Measurements from ENCODE around the gene MYZAP.

DNA sequence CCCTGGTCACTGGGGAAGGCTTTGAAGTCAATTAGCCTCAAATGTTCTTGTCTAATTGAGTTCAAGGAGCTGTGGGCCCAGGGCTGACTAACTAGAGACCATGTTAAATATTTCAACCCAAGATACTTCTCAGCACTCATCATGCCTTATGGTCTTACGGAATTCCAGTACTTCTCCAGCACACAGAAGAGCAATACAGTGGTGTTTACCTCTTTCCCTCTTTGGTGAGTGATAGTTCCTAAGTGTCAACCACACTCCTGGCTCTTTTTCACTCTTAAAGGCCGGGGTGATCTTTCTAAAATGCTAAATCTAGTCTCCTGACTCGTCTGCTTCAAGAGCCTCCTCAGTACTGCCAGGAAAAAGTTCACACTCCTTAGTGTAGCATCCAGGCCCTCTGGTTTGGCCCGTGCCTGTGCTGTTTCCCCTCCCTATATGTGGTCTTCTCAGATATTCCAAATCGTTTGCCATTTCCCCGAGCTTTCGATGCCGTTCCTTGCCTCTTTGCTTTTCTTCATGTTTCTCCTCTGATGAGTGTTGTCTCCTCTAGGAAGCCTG is 4.7 kb downstream of the MYZAP start:
- TF ChIP-seq POLR2A (IDR thresholded peaks at IDR 0.05; ENCODE audit: low read depth, low read length) (no peak), RAD21 (IDR thresholded peaks at IDR 0.05; ENCODE audit: low read length) (no peak), NFE2L2 (IDR thresholded peaks at IDR 0.05; ENCODE audit: low read depth, low read length) (no peak), CEBPB (IDR thresholded peaks at IDR 0.05; ENCODE audit: low read depth, low read length) (no peak), MXI1 (IDR thresholded peaks at IDR 0.05; ENCODE audit: borderline replicate concordance, low read depth, low read length) (no peak), CHD1 (IDR thresholded peaks at IDR 0.05; ENCODE audit: low read depth, low read length) (no peak), RCOR1 (IDR thresholded peaks at IDR 0.05; ENCODE audit: insufficient replicate concordance, low read length) (no peak), FOS (IDR thresholded peaks at IDR 0.05; ENCODE audit: low read depth, low read length) (no peak)
- TF ChIP-seq, protein P1, sequence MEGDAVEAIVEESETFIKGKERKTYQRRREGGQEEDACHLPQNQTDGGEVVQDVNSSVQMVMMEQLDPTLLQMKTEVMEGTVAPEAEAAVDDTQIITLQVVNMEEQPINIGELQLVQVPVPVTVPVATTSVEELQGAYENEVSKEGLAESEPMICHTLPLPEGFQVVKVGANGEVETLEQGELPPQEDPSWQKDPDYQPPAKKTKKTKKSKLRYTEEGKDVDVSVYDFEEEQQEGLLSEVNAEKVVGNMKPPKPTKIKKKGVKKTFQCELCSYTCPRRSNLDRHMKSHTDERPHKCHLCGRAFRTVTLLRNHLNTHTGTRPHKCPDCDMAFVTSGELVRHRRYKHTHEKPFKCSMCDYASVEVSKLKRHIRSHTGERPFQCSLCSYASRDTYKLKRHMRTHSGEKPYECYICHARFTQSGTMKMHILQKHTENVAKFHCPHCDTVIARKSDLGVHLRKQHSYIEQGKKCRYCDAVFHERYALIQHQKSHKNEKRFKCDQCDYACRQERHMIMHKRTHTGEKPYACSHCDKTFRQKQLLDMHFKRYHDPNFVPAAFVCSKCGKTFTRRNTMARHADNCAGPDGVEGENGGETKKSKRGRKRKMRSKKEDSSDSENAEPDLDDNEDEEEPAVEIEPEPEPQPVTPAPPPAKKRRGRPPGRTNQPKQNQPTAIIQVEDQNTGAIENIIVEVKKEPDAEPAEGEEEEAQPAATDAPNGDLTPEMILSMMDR (conservative IDR thresholded peaks at IDR 0.05; ENCODE audit: low read depth, low read length) = no peak
- TF ChIP-seq, protein P2, sequence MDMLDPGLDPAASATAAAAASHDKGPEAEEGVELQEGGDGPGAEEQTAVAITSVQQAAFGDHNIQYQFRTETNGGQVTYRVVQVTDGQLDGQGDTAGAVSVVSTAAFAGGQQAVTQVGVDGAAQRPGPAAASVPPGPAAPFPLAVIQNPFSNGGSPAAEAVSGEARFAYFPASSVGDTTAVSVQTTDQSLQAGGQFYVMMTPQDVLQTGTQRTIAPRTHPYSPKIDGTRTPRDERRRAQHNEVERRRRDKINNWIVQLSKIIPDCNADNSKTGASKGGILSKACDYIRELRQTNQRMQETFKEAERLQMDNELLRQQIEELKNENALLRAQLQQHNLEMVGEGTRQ (IDR thresholded peaks at IDR 0.05; ENCODE audit: low read depth, low read length) = no peak
